Caki2 (cell line): ENCODE results near the gene GJA4. TPM values are rescaled to one million over a fixed set of nuclear protein-coding genes. Genes with fewer than 3 reads are reported as not detected.
"Not testable (repeated sequence)": the region's sequence is repeated elsewhere in the genome, so short reads cannot be mapped to it uniquely, and the experiment has no call there.

ENCODE experiments used
- DNase-seq: peaks from one replicate; pipeline ENCODE4 v3.0.0-alpha.2; 2015; ENCODE audit warnings: low read depth
- in situ Hi-C: cut with HindIII; loops from 2 replicates; pipeline ENCODE4 v1.10.0; 2016; ENCODE audit warnings: low sequenced_read_pairs, low pct_unique_long_range_greater_than_20kb, mixed read lengths
- total RNA-seq: library from RNA; depleted of rRNA; stranded (reverse); fragments of >200 nt; shearing (Covaris generic); gene quantifications from 2 replicates; pipeline ENCODE4 v1.2.3, GENCODE V29; 2014; ENCODE audit warnings: low replicate concordance

Gene GJA4
- total RNA-seq, 1 experiment from 2014 or later = not detected

GRCh38 chr1:34762474-34763141 is 30.2 kb upstream of the GJA4 start:
- in situ Hi-C loops = no loop called here
- DNase-seq = peak; percentile 25

- in situ Hi-C loops = no loop called here
- peak; percentile 75 for DNase-seq
These were observed 29.5 kb upstream of the GJA4 start for GRCh38 chr1:34763142-34763781.

GRCh38 chr1:34768856-34769255 is 23.9 kb upstream of the GJA4 start:
- DNase-seq = no peak
- in situ Hi-C loops = no loop called here

- in situ Hi-C loops = no loop called here
These were observed 21.8 kb upstream of the GJA4 start for GRCh38 chr1:34770891-34771504.

GRCh38 chr1:34771573-34772371 is 21.0 kb upstream of the GJA4 start:
- DNase-seq = no peak
- in situ Hi-C loops = no loop called here

More at GRCh38 chr1:34770891-34771504, 21.8 kb upstream of the GJA4 start:
- DNase-seq = no peak

GRCh38 chr1:34773114-34773513 is 19.7 kb upstream of the GJA4 start:
- in situ Hi-C loops, DNase-seq: not testable (repeated sequence)

GRCh38 chr1:34774957-34775356 is 17.8 kb upstream of the GJA4 start:
- DNase-seq = no peak
- in situ Hi-C loops = no loop called here

- no peak for DNase-seq
- in situ Hi-C loops = no loop called here
These were observed 15.9 kb upstream of the GJA4 start for GRCh38 chr1:34776911-34777310.

GRCh38 chr1:34777519-34778321 is 15.1 kb upstream of the GJA4 start:
- DNase-seq = no peak
- in situ Hi-C loops = no loop called here

GRCh38 chr1:34778381-34778780 is 14.4 kb upstream of the GJA4 start:
- in situ Hi-C loops = no loop called here
- no peak for DNase-seq

- in situ Hi-C loops = no loop called here
- no peak for DNase-seq
These were observed 13.8 kb upstream of the GJA4 start for GRCh38 chr1:34779005-34779404.

- no peak for DNase-seq
- in situ Hi-C loops = no loop called here
These were observed 13.3 kb upstream of the GJA4 start for GRCh38 chr1:34779526-34779925.

GRCh38 chr1:34779962-34780361 is 12.8 kb upstream of the GJA4 start:
- in situ Hi-C loops = no loop called here
- no peak for DNase-seq

- in situ Hi-C loops = no loop called here
- DNase-seq = no peak
These were observed 12.3 kb upstream of the GJA4 start for GRCh38 chr1:34780528-34780927.

- DNase-seq = no peak
- in situ Hi-C loops = no loop called here
These were observed 11.5 kb upstream of the GJA4 start, which contains the start of gene GJB3 for GRCh38 chr1:34781071-34781843. GJB3 (plus strand) TSS chr1:34781214; CDS start chr1:34784763, 3,549 bp downstream.

GRCh38 chr1:34781844-34782391 is 10.9 kb upstream of the GJA4 start:
- in situ Hi-C loops = no loop called here
- DNase-seq = no peak

- DNase-seq = no peak
- in situ Hi-C loops = no loop called here
These were observed 8.0 kb upstream of the GJA4 start for GRCh38 chr1:34784751-34785221.
